ENCODE measurements around the gene MATCAP1. TPM values are rescaled to one million over a fixed set of nuclear protein-coding genes. Genes with fewer than 3 reads are reported as not detected.
A peak's percentile ranks its signal among the peaks of the same experiment; 100 is the strongest.

Gene MATCAP1
- total and polyA plus RNA-seq, 2 of the 4 experiments (the other 2 are of a cell fraction): 8.2 to 43.9 TPM

DNA sequence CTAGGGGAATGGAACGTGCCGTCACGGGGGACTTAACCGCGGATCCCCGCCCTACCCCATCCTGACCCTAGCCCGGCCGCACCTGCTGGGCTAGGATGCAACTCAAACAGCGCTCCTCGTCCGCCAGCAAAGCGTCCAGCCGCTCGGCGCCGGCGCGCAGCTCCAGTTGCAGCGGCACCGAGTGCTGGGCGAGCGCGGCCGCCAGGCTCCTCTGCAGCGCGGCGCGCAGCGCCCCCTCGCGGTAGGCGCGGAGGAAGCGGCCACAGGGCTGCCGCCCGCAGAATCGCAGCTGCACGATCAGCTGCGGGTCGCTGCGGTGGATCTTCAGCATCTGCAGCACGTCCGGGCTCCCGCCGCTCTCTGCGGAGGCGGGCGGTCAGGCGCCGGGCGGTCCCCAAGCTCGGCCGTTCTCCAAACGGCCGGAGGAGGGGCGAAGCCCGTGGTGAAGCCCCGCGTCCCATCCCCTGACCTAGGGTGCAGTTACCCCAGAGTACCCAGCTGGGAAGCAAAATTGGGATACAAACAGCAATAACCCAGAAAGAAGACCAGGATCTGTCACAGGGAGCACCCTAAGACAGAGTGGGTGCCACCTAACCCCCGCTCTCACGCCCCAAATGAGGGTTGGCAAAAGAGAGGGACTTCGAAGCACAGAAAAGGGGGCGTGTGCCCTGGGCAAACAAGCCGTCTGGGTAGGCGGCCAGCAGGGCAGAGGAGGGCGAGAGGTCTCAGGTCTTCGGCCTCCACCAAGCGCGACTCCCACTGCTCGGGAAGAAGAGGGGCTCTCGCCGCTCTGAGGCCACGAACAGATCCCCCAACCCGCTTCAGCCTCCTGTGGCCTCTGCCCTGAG is 28.2 kb downstream of the MATCAP1 start:
- in situ Hi-C loops (cut with MboI; ENCODE audit: low sequenced_read_pairs): loop anchor here (5.0 kb wide), 1 partner anchor 193 kb away; the partner anchor contains the start of gene CES3
- TF ChIP-seq, protein P1, sequence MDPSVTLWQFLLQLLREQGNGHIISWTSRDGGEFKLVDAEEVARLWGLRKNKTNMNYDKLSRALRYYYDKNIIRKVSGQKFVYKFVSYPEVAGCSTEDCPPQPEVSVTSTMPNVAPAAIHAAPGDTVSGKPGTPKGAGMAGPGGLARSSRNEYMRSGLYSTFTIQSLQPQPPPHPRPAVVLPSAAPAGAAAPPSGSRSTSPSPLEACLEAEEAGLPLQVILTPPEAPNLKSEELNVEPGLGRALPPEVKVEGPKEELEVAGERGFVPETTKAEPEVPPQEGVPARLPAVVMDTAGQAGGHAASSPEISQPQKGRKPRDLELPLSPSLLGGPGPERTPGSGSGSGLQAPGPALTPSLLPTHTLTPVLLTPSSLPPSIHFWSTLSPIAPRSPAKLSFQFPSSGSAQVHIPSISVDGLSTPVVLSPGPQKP (IDR thresholded peaks at IDR 0.05; ENCODE audit: borderline replicate concordance, low read depth, low read length): no peak
- TF ChIP-seq MAZ (IDR thresholded peaks at IDR 0.05; ENCODE audit: borderline replicate concordance, low read depth, low read length) (no peak), BHLHE40 (IDR thresholded peaks at IDR 0.05; ENCODE audit: low read depth, low read length) (no peak; the same call in 1 of the 2 replicates), FOS (IDR thresholded peaks at IDR 0.05; ENCODE audit: low read depth, low read length) (no peak), CEBPB (IDR thresholded peaks at IDR 0.05; ENCODE audit: low read depth, low read length) (no peak), SMC3 (IDR thresholded peaks at IDR 0.05; ENCODE audit: low read depth, low read length) (peak; percentile 97), RFX5 (IDR thresholded peaks at IDR 0.05; ENCODE audit: low read depth, low read length) (no peak), POLR2A (IDR thresholded peaks at IDR 0.05; ENCODE audit: low read depth, low read length) (peak; percentile 45; the same call in 1 of the 2 replicates), MAFK (IDR thresholded peaks at IDR 0.05; ENCODE audit: low read depth, low read length) (no peak), CHD1 (IDR thresholded peaks at IDR 0.05; ENCODE audit: low read depth, low read length) (no peak), NFE2L2 (IDR thresholded peaks at IDR 0.05; ENCODE audit: low read depth, low read length) (no peak)
- TF ChIP-seq, protein P2, sequence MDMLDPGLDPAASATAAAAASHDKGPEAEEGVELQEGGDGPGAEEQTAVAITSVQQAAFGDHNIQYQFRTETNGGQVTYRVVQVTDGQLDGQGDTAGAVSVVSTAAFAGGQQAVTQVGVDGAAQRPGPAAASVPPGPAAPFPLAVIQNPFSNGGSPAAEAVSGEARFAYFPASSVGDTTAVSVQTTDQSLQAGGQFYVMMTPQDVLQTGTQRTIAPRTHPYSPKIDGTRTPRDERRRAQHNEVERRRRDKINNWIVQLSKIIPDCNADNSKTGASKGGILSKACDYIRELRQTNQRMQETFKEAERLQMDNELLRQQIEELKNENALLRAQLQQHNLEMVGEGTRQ (IDR thresholded peaks at IDR 0.05; ENCODE audit: low read depth, low read length): no peak
- TF ChIP-seq, protein P3, sequence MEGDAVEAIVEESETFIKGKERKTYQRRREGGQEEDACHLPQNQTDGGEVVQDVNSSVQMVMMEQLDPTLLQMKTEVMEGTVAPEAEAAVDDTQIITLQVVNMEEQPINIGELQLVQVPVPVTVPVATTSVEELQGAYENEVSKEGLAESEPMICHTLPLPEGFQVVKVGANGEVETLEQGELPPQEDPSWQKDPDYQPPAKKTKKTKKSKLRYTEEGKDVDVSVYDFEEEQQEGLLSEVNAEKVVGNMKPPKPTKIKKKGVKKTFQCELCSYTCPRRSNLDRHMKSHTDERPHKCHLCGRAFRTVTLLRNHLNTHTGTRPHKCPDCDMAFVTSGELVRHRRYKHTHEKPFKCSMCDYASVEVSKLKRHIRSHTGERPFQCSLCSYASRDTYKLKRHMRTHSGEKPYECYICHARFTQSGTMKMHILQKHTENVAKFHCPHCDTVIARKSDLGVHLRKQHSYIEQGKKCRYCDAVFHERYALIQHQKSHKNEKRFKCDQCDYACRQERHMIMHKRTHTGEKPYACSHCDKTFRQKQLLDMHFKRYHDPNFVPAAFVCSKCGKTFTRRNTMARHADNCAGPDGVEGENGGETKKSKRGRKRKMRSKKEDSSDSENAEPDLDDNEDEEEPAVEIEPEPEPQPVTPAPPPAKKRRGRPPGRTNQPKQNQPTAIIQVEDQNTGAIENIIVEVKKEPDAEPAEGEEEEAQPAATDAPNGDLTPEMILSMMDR (conservative IDR thresholded peaks at IDR 0.05; ENCODE audit: low read depth, low read length): peak; percentile 99

More for the DNA sequence above, 28.2 kb downstream of the MATCAP1 start:
- Histone ChIP-seq H2AFZ (replicated peaks; ENCODE audit: low read length, poor library complexity) (peak overlapping the region; percentile 81), H4K91ac (ENCODE audit: insufficient read depth, low read depth, low read length) (no peak overlapping the region), H2BK15ac (ENCODE audit: low read depth, low read length) (no peak overlapping the region), H2BK20ac (ENCODE audit: low read depth, low read length) (no peak overlapping the region), H3K9me1 (ENCODE audit: insufficient read depth, low read length) (peaks cover 2% of the 10 kb centered on the region; the same call in 1 of the 2 replicates), H3K27me3 (ENCODE audit: control insufficient read depth, insufficient read depth, low read length) (no peaks in the 10 kb centered on the region), H3K23ac (ENCODE audit: low read depth, low read length) (no peak overlapping the region), H3K9me3 (ENCODE audit: control insufficient read depth, insufficient read depth, low read length) (no peaks in the 10 kb centered on the region), H3K27ac (ENCODE audit: insufficient read depth, low read length) (no peak overlapping the region), H3K56ac (ENCODE audit: extremely low read depth, insufficient read depth, low read length) (no peak overlapping the region), H3K18ac (ENCODE audit: low read depth, low read length) (no peak overlapping the region), H3K4me2 (ENCODE audit: low read depth, low read length) (peak overlapping the region; percentile 87), H3K14ac (replicated peaks; ENCODE audit: low read depth, low read length) (no peak overlapping the region), H3K4ac (ENCODE audit: low read depth, low read length) (no peak overlapping the region), H4K20me1 (ENCODE audit: insufficient read depth, low read length) (peaks cover 30% of the 10 kb centered on the region), H3K79me1 (ENCODE audit: low read depth in 1 of 2, low read length in 2 of 2) (peaks cover 10 to 17% of the 10 kb centered on the region in 2 experiments; a peak in 2 of 4 replicates), H2BK120ac (ENCODE audit: low read depth, low read length) (no peak overlapping the region), H4K5ac (ENCODE audit: low read depth, low read length) (no peak overlapping the region), H3K4me1 (ENCODE audit: control insufficient read depth, insufficient read depth, low read length) (peaks cover 6% of the 10 kb centered on the region; the same call in 1 of the 2 replicates), H3K4me3 (ENCODE audit: insufficient read depth, low read depth, low read length) (no peak overlapping the region), H3K36me3 (ENCODE audit: control insufficient read depth, insufficient read depth, low read length) (no peaks in the 10 kb centered on the region), H2AK5ac (ENCODE audit: low read depth, low read length) (no peak overlapping the region), H4K8ac (ENCODE audit: low read depth in 2 of 2, low read length in 2 of 2) (no peak overlapping the region), H3K9ac (ENCODE audit: low read depth, low read length) (no peak overlapping the region), H2BK5ac (ENCODE audit: low read depth, low read length, poor library complexity, severe bottlenecking) (no peak overlapping the region), H2AK9ac (replicated peaks; ENCODE audit: low read depth, low read length, poor library complexity) (peak overlapping the region; percentile 86)
- WGBS, 2 experiments (ENCODE audit: extremely low coverage in 2 of 2, insufficient read length in 1 of 2): 3% methylated on average over 49 of the region's 74 CpGs; no CpG with 5 or more reads in 1 of the 2 experiments
- intact Hi-C loops (cut with micrococcal nuclease) (loop anchor here (1.0 to 10.0 kb wide), 3 partner anchors 178 to 261 kb away; no protein-coding TSS in a partner anchor), dilution Hi-C loops (cut with HindIII; ENCODE audit: low sequenced_read_pairs, unreplicated experiment) (no loop called here)
- ATAC-seq (ENCODE audit: low read depth): peak; percentile 58
- BruUV-seq (replicated peaks): no TSS peak
- DNase-seq: peak; percentile 71
- POLR2A ChIA-PET (ENCODE audit: unreplicated experiment): interaction anchor here (1.1 kb wide), 1 partner anchor 127 kb away, joined by 4 read pairs; no protein-coding TSS in a partner anchor
- CTCF ChIA-PET: interaction anchor here (0.6 to 2.1 kb wide), 28 partner anchors 9 to 621 kb away, joined by 3 to 15 read pairs (median 4); partner anchors contain the start of genes CES3, HSF4 and PHAF1

All from IMR-90 (cell line).